NB4 (cell line): Measurements from ENCODE around the gene SDK2.

Experiments
- MYC ChIP-seq: IDR thresholded peaks from 2 replicates; pipeline ENCODE4 v1.6.1; 2011; ENCODE audit warnings: low read depth, low read length
- TF ChIP-seq, protein P1 (sequence below): IDR thresholded peaks from one replicate; pipeline ENCODE4 v1.5.1; 2012; ENCODE audit warnings: low read depth, low read length

DNA sequence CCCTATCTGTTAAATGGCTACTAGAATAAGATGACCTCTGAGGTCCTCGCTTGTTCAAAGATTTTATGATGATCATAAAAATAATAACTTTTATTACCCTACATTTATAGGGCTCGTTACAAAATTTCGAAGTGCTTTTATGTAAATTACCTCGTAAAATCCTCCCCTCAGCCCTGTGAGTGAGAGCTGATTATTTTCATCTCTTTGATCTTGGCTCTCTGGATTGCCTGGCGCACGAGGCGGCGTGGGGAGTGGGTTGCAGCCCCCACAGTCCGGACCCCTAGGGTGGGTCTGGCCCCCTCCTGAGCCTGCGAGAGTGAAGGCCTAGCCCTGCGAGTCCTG is 1.6 kb downstream of the SDK2 start:
- TF ChIP-seq, protein P1, sequence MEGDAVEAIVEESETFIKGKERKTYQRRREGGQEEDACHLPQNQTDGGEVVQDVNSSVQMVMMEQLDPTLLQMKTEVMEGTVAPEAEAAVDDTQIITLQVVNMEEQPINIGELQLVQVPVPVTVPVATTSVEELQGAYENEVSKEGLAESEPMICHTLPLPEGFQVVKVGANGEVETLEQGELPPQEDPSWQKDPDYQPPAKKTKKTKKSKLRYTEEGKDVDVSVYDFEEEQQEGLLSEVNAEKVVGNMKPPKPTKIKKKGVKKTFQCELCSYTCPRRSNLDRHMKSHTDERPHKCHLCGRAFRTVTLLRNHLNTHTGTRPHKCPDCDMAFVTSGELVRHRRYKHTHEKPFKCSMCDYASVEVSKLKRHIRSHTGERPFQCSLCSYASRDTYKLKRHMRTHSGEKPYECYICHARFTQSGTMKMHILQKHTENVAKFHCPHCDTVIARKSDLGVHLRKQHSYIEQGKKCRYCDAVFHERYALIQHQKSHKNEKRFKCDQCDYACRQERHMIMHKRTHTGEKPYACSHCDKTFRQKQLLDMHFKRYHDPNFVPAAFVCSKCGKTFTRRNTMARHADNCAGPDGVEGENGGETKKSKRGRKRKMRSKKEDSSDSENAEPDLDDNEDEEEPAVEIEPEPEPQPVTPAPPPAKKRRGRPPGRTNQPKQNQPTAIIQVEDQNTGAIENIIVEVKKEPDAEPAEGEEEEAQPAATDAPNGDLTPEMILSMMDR: no peak
- TF ChIP-seq MYC: no peak
